KOPT-K1 (cell line): ENCODE results near the gene GRIA2.

Source experiments
- H3K27ac ChIP-seq: fragments of 200-600 bp; sonication (generic); 2 replicates; pipeline ENCODE4 v1.5.1; 2016; ENCODE audit warnings: antibody characterized with exemption, mild to moderate bottlenecking, low read depth, low read length; ENCODE audit not compliant: poor library complexity, severe bottlenecking
- H3K36me3 ChIP-seq: fragments of 200-600 bp; sonication (generic); 2 replicates; pipeline ENCODE4 v1.5.1; 2017; ENCODE audit warnings: antibody characterized with exemption, mild to moderate bottlenecking, low read length, moderate library complexity; ENCODE audit not compliant: insufficient read depth
- H3K9me3 ChIP-seq: fragments of 200-600 bp; sonication (generic); 2 replicates; pipeline ENCODE4 v1.5.1; 2017; ENCODE audit warnings: antibody characterized with exemption, low read length, mild to moderate bottlenecking; ENCODE audit not compliant: insufficient read depth, poor library complexity, severe bottlenecking

Gene GRIA2

GRCh38 chr4:157291071-157291470 lies 70.5 kb downstream of the GRIA2 start:
- Histone ChIP-seq H3K27ac (no peak overlapping the region), H3K9me3 (no peaks in the 10 kb centered on the region), H3K36me3 (no peaks in the 10 kb centered on the region)

DNA sequence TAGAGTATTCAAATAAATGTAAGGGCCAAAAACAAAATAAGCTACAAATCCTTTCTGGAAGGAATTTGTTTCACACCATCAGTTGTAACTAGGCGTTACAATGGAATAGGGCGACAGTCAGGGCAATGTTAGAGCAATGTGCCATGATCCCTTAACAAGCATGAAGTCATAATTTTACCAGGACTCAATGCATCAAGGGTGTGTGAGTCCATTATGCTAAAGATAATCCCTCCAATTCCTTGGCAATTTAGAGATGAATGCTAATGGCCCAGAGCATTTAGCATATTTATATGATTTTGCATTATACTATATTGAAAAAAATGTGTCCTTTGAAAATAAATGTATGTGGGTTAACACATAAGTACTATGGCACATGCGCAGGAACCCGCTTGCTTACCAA lies 73.1 kb downstream of the GRIA2 start:
- no peaks in the 10 kb centered on the region for H3K36me3 ChIP-seq
- no peak overlapping the region for H3K27ac ChIP-seq
- H3K9me3 ChIP-seq, result no peaks in the 10 kb centered on the region

- H3K27ac ChIP-seq, result no peak overlapping the region
- H3K36me3 ChIP-seq, result no peaks in the 10 kb centered on the region
- no peaks in the 10 kb centered on the region for H3K9me3 ChIP-seq
These were observed 74.0 kb downstream of the GRIA2 start for GRCh38 chr4:157294575-157294974.

DNA sequence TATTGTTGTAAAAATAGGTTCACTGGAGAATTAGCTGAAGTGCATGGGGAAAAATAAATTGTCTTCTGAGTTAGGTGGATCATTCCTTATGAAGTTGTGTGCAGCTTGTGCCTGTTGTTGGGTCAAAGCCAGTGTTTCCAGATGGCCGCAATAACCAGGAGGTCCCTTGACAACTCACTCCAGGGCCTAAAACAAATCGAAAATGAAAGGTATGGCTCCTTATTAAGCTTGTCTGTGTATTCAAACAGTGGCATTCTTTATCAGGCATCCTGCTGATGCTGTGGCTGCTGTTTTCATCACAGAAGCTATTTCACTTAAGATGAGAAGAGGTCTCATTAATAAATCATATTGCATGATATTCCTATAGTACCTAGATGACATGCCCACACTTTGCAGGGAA lies 80.2 kb downstream of the GRIA2 start:
- H3K27ac ChIP-seq, result no peak overlapping the region
- H3K36me3 ChIP-seq, result no peaks in the 10 kb centered on the region
- H3K9me3 ChIP-seq, result no peaks in the 10 kb centered on the region

- H3K9me3 ChIP-seq, result no peaks in the 10 kb centered on the region
- no peaks in the 10 kb centered on the region for H3K36me3 ChIP-seq
- no peak overlapping the region for H3K27ac ChIP-seq
These were observed 83.0 kb downstream of the GRIA2 start for GRCh38 chr4:157303471-157303960.

DNA sequence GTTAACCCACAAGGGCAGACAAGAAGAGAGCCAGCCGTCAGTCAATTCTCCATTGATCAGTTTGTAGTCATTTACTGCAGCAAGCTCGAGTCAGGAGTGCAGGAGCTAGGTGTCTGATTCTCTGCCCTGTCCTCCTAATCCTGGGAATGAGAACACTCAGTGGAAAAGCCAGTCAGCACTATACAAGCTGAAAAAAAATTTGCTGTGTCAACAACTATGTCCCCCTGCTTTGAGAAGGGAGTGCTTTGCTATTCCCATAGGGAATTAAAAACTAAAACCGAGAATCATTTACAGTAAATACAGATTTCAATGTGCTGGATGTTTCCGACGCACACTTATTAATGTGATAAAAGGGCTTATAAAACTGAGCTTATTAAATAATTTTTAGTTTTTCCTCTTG lies 84.2 kb downstream of the GRIA2 start:
- Histone ChIP-seq H3K9me3 (no peaks in the 10 kb centered on the region), H3K36me3 (no peaks in the 10 kb centered on the region), H3K27ac (no peak overlapping the region)

- H3K9me3 ChIP-seq, result no peaks in the 10 kb centered on the region
- H3K27ac ChIP-seq, result no peak overlapping the region
- H3K36me3 ChIP-seq, result no peaks in the 10 kb centered on the region
These were observed 92.2 kb downstream of the GRIA2 start for GRCh38 chr4:157312702-157313101.

DNA sequence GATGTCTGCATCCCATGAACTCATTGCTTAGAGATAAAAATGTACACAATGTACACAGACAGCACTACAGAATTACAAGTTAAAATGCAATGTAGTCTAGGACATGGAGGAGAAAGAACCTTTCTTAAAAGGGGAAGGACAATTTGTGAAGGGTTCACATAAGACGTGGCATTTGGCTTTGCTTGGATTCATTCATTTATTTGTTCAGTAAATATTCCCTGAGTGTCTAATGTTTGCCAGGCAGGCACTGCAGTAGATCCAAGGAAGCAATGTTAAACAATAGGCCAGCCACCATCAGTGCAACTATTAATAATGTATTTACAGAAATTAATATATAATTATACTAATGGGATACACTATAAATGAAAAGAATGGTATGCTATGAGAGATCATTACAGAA lies 94.4 kb downstream of the GRIA2 start:
- Histone ChIP-seq H3K27ac (no peak overlapping the region), H3K9me3 (no peaks in the 10 kb centered on the region), H3K36me3 (no peaks in the 10 kb centered on the region)

- Histone ChIP-seq H3K9me3 (no peaks in the 10 kb centered on the region), H3K27ac (no peak overlapping the region), H3K36me3 (no peaks in the 10 kb centered on the region)
These were observed 95.4 kb downstream of the GRIA2 start for GRCh38 chr4:157315968-157316367.

- no peaks in the 10 kb centered on the region for H3K9me3 ChIP-seq
- H3K36me3 ChIP-seq, result no peaks in the 10 kb centered on the region
- no peak overlapping the region for H3K27ac ChIP-seq
These were observed 99.6 kb downstream of the GRIA2 start for GRCh38 chr4:157320092-157320491.

DNA sequence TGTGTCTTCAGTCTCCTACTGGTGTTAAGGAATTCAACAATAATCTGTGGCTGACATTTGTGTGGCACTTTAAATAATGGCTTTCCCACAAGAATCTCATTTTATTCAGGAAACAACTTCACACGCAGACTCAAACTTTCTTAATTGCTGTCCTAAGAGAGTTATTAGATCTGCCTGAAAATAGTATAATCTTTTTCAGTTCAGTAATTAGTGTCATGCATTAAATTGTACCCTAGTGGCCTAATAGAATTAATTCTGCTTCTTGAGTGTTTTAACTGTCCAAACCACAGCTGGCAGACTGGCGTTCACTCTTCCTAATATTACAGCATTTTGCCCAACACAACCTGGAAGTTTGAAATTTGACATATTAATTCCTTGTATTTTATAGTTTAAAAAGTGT lies 107.1 kb downstream of the GRIA2 start:
- Histone ChIP-seq H3K36me3 (no peaks in the 10 kb centered on the region), H3K27ac (no peak overlapping the region), H3K9me3 (no peaks in the 10 kb centered on the region)

- Histone ChIP-seq H3K27ac (no peak overlapping the region), H3K36me3 (no peaks in the 10 kb centered on the region), H3K9me3 (no peaks in the 10 kb centered on the region)
These were observed 137.4 kb downstream of the GRIA2 start for GRCh38 chr4:157357887-157358286.

- Histone ChIP-seq H3K36me3 (no peaks in the 10 kb centered on the region), H3K27ac (no peak overlapping the region), H3K9me3 (no peaks in the 10 kb centered on the region)
These were observed 137.9 kb downstream of the GRIA2 start for GRCh38 chr4:157358439-157358838.

GRCh38 chr4:157358851-157359250 lies 138.3 kb downstream of the GRIA2 start:
- Histone ChIP-seq H3K27ac (no peak overlapping the region), H3K9me3 (no peaks in the 10 kb centered on the region), H3K36me3 (no peaks in the 10 kb centered on the region)

DNA sequence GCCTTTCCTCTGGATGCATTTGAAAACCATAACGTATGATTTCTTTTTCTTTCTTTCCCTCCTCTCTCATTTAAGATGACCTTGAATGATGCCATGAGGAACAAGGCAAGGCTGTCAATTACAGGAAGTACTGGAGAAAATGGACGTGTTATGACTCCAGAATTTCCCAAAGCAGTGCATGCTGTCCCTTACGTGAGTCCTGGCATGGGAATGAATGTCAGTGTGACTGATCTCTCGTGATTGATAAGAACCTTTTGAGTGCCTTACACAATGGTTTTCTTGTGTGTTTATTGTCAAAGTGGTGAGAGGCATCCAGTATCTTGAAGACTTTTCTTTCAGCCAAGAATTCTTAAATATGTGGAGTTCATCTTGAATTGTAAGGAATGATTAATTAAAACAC lies 142.8 kb downstream of the GRIA2 start:
- no peaks in the 10 kb centered on the region for H3K9me3 ChIP-seq
- no peaks in the 10 kb centered on the region for H3K36me3 ChIP-seq
- H3K27ac ChIP-seq, result no peak overlapping the region

DNA sequence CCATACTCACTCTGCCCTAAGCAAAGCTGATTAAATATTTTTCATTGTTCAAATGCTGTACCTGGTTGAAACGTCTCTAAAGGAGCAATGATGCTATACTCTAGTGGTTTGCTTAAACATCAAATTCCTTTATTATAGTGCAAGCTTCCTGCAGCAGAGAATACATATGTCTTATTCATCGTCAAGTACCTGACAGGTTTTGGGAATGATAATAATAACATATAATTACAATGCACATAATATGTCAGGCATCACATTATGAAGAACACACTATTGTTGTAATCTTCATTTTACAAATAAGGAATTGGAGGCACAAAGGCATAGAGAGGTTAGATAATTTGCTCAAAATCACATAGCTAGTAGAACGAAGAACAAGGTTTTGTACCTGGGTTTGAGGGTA lies 151.6 kb downstream of the GRIA2 start:
- Histone ChIP-seq H3K36me3 (no peaks in the 10 kb centered on the region), H3K27ac (no peak overlapping the region)

GRCh38 chr4:157372567-157372966 lies 152.0 kb downstream of the GRIA2 start:
- Histone ChIP-seq H3K9me3 (no peaks in the 10 kb centered on the region), H3K36me3 (no peaks in the 10 kb centered on the region), H3K27ac (no peak overlapping the region)

More for the DNA sequence above, 151.6 kb downstream of the GRIA2 start:
- no peaks in the 10 kb centered on the region for H3K9me3 ChIP-seq
